HG02623 (cell line): ENCODE results near the gene GLIPR1.
A peak's percentile ranks its signal among the peaks of the same experiment; 100 is the strongest.
"Not testable (repeated sequence)": the region's sequence is repeated elsewhere in the genome, so short reads cannot be mapped to it uniquely, and the experiment has no call there.

Source experiments
- ATAC-seq: cut with Tn5 transposase; IDR thresholded peaks from one replicate; pipeline ENCODE4 v1.9.1; 2021; ENCODE audit warnings: moderate library complexity; ENCODE audit not compliant: unreplicated experiment

The GLIPR1 gene

GRCh38 chr12:75480469-75480949 is at the start of gene GLIPR1:
Gene GLIPR1 (plus strand): TSS chr12:75480755. CDS start chr12:75480881, 126 bp downstream.
- ATAC-seq = peak; percentile 87

GRCh38 chr12:75432924-75433323 is 47.6 kb upstream of the GLIPR1 start:
- no peak for ATAC-seq

GRCh38 chr12:75437564-75437963 is 43.0 kb upstream of the GLIPR1 start:
- no peak for ATAC-seq

- no peak for ATAC-seq
Observed at GRCh38 chr12:75438059-75438754, 42.3 kb upstream of the GLIPR1 start.

- no peak for ATAC-seq
Observed at GRCh38 chr12:75439048-75439447, 41.5 kb upstream of the GLIPR1 start.

- ATAC-seq = no peak
Observed at GRCh38 chr12:75439930-75440329, 40.6 kb upstream of the GLIPR1 start.

- ATAC-seq = not testable (repeated sequence)
Observed at GRCh38 chr12:75441687-75442449, 38.7 kb upstream of the GLIPR1 start.

- not testable (repeated sequence) for ATAC-seq
Observed at GRCh38 chr12:75442454-75442853, 38.1 kb upstream of the GLIPR1 start.

- no peak for ATAC-seq
Observed at GRCh38 chr12:75443709-75444108, 36.8 kb upstream of the GLIPR1 start.

GRCh38 chr12:75444429-75445136 is 36.0 kb upstream of the GLIPR1 start:
- no peak for ATAC-seq

- ATAC-seq = not testable (repeated sequence)
Observed at GRCh38 chr12:75445137-75445507, 35.4 kb upstream of the GLIPR1 start.

- ATAC-seq = no peak
Observed at GRCh38 chr12:75446857-75447256, 33.7 kb upstream of the GLIPR1 start.

- no peak for ATAC-seq
Observed at GRCh38 chr12:75447691-75448393, 32.7 kb upstream of the GLIPR1 start.

- ATAC-seq = no peak
Observed at GRCh38 chr12:75452675-75453330, 27.8 kb upstream of the GLIPR1 start.

- ATAC-seq = no peak
Observed at GRCh38 chr12:75455839-75456238, 24.7 kb upstream of the GLIPR1 start.

GRCh38 chr12:75457191-75457590 is 23.4 kb upstream of the GLIPR1 start:
- ATAC-seq = no peak

- not testable (repeated sequence) for ATAC-seq
Observed at GRCh38 chr12:75457866-75458265, 22.7 kb upstream of the GLIPR1 start.

GRCh38 chr12:75459755-75460154 is 20.8 kb upstream of the GLIPR1 start:
- ATAC-seq = no peak

- no peak for ATAC-seq
Observed at GRCh38 chr12:75460204-75460603, 20.4 kb upstream of the GLIPR1 start.
